WERI-Rb-1 (cell line): ENCODE measurements around the gene POU2F3.

Source experiments
- DNase-seq: peaks from one replicate; pipeline ENCODE4 v3.0.0-alpha.2; 2020
- H3K27ac ChIP-seq: fragments of 250-450 bp; sonication (Bioruptor Pico); 2 replicates; pipeline ENCODE4 v1.5.1; 2020; ENCODE audit warnings: mild to moderate bottlenecking, moderate library complexity
- H3K27me3 ChIP-seq: fragments of 250-450 bp; sonication (Bioruptor Pico); 2 replicates; pipeline ENCODE4 v1.5.1; 2021; ENCODE audit warnings: mild to moderate bottlenecking, low read depth, moderate library complexity; ENCODE audit not compliant: insufficient read depth, severe bottlenecking
- H3K36me3 ChIP-seq: fragments of 250-450 bp; sonication (Bioruptor Pico); 2 replicates; pipeline ENCODE4 v1.5.1; 2020; ENCODE audit warnings: mild to moderate bottlenecking, moderate library complexity
- H3K4me3 ChIP-seq: 2 replicates; pipeline ENCODE4 v1.5.1; 2011; ENCODE audit warnings: low read depth, mild to moderate bottlenecking, control low read depth, low read length
- H3K9me3 ChIP-seq: fragments of 250-450 bp; sonication (Bioruptor Pico); 2 replicates; pipeline ENCODE4 v1.5.1; 2021; ENCODE audit warnings: mild to moderate bottlenecking, moderate library complexity; ENCODE audit not compliant: severe bottlenecking
- CTCF ChIP-seq: IDR thresholded peaks from 2 replicates; pipeline ENCODE4 v1.5.1; 2011; ENCODE audit warnings: low read depth, mild to moderate bottlenecking, control low read depth, inconsistent platforms, low read length

POU2F3 gene

DNA sequence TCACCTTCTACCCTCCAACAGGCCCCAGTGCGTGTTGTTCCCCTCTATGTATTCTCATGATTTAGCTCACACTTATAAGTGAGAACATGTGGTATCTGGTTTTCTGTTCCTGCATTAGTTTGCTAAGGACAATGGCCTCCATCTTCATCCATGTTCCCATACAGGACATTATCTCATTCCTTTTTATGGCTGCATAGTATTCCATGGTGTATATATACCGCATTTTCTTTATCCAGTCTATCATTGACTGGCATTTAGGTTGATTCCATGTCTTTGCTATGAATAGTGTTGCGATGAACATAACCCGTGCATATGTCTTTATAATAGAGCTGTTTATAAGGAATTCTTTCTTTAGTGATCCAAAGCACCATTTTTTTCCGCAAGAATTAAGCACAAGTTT lies 56.6 kb downstream of the POU2F3 start:
- TF ChIP-seq CTCF, result no peak
- Histone ChIP-seq H3K27ac (no peak overlapping the region), H3K27me3 (no peaks in the 10 kb centered on the region), H3K4me3 (no peak overlapping the region), H3K36me3 (no peaks in the 10 kb centered on the region), H3K9me3 (no peaks in the 10 kb centered on the region)
- DNase-seq, result no peak

DNA sequence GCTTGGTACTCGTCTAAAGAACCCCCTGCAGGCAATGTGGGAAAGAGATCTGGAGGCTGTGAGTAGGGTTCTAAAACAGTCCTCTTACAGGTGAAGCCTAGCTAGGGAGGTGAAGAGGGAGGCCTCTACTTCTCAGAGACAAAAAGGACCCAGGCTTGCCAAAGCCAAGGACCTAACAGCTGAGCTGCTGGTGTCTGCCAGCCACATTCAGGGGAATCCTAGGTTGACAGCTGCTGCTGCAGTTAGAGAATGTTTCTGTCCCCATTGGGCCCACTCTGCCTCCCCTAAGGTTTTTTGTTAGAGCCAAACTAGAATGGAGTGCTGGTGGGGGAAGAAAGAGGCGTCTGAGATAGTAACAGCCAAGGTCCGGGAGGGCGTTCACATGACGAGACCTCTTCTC lies 58.5 kb downstream of the POU2F3 start:
- no peak for DNase-seq
- no peak for TF ChIP-seq CTCF

DNA sequence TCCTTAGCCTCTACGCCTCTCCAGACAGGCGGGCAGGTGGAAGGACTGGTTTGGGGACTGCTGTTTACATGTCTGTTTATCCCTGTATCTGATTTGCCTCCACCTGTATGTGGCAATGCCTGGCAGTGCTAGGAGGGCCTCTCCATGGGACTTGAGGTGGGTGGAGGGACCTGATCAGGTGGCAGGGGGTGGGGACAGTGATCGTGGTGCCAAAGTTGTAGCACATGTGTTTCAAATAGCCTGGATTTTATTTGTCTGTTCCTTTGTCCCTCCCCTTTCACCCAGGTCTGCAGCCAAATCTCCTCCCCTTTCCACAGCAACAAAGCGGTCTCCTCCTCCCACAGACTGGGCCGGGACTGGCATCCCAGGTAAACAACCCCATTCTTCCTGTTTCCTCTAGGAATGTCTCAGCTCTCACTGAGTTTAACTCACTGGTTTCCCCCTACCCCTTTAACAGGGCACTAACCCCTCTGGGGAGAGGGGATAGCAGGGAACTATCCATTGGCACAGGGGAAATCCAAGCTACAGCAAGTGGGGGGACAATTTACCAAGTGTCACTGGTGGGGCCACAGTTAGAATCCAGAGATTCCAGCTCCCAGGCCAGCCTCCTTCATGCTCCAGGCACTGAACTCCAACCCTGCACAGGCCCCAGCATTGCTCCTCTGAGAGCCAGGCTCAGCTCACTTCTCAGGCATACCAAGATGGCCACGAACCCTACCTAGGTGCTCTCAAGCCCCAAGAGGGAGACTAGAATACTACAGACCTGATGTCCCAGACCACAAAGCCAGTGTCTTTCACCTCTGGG lies 62.3 kb downstream of the POU2F3 start:
- Histone ChIP-seq H3K27ac (no peak overlapping the region), H3K27me3 (no peaks in the 10 kb centered on the region), H3K36me3 (no peaks in the 10 kb centered on the region), H3K9me3 (no peaks in the 10 kb centered on the region), H3K4me3 (no peak overlapping the region)
- no peak for DNase-seq
- TF ChIP-seq CTCF, result no peak

More for the DNA sequence above, 58.5 kb downstream of the POU2F3 start:
- no peak overlapping the region for H3K4me3 ChIP-seq
- H3K27me3 ChIP-seq, result no peaks in the 10 kb centered on the region
- no peaks in the 10 kb centered on the region for H3K9me3 ChIP-seq
- H3K36me3 ChIP-seq, result no peaks in the 10 kb centered on the region
- H3K27ac ChIP-seq, result no peak overlapping the region

- H3K27ac ChIP-seq, result no peak overlapping the region
- peak; percentile 95 for TF ChIP-seq CTCF
- H3K36me3 ChIP-seq, result no peaks in the 10 kb centered on the region
- H3K4me3 ChIP-seq, result no peak overlapping the region
- no peaks in the 10 kb centered on the region for H3K9me3 ChIP-seq
- H3K27me3 ChIP-seq, result no peaks in the 10 kb centered on the region
- peak; percentile 79 for DNase-seq
These were observed 63.2 kb downstream of the POU2F3 start for GRCh38 chr11:120303004-120303637.

DNA sequence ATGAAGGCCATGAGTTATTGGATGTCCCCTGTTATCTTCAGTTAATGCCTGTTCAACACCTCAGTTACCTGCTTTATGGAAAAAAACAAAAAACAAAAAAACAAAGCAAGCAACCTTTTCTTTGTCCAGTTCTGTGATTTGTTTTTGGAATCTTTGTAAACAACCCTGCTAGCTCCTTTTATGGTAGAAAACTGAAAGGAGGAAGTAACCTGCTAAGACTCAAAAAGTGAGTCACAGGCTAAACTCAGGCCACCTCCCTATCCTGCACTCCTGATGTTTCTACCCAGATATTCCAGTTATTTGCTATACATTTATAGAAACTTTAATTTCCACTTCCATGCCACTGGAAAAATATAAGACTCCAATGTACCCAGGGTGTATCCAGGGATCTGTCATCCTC lies 64.6 kb downstream of the POU2F3 start:
- H3K27ac ChIP-seq, result no peak overlapping the region
- no peaks in the 10 kb centered on the region for H3K36me3 ChIP-seq
- no peak for TF ChIP-seq CTCF
- H3K4me3 ChIP-seq, result no peak overlapping the region
- no peaks in the 10 kb centered on the region for H3K9me3 ChIP-seq
- no peak for DNase-seq
- H3K27me3 ChIP-seq, result no peaks in the 10 kb centered on the region
